GM21447 (cell line): ENCODE data around the gene CLDN24.

ENCODE experiments used
- ATAC-seq: cut with Tn5 transposase; IDR thresholded peaks from one replicate; pipeline ENCODE4 v1.9.1; 2021; ENCODE audit not compliant: unreplicated experiment

CLDN24 gene

GRCh38 chr4:183286590-183287308 lies 35.5 kb downstream of the CLDN24 start:
- peak; percentile 14 for ATAC-seq

GRCh38 chr4:183285886-183286285 lies 36.3 kb downstream of the CLDN24 start:
- ATAC-seq = no peak

- ATAC-seq = no peak
Observed at GRCh38 chr4:183284965-183285364, 37.3 kb downstream of the CLDN24 start.

GRCh38 chr4:183284258-183284785 lies 37.9 kb downstream of the CLDN24 start:
- no peak for ATAC-seq

GRCh38 chr4:183276106-183276505 lies 46.1 kb downstream of the CLDN24 start:
- no peak for ATAC-seq

GRCh38 chr4:183272384-183272783 lies 49.8 kb downstream of the CLDN24 start:
- no peak for ATAC-seq
